Suppressor macrophage (primary cell): ENCODE measurements around the gene RGS19.

ENCODE experiments used
- DNase-seq, 4 experiments: peaks; one replicate each; pipeline ENCODE4 v3.0.0-alpha.2; 2020 to 2022

The RGS19 gene

GRCh38 chr20:64107736-64108457 lies 28.6 kb upstream of the RGS19 start:
- DNase-seq = peak; percentile 74 to 86 (median 78)

DNA sequence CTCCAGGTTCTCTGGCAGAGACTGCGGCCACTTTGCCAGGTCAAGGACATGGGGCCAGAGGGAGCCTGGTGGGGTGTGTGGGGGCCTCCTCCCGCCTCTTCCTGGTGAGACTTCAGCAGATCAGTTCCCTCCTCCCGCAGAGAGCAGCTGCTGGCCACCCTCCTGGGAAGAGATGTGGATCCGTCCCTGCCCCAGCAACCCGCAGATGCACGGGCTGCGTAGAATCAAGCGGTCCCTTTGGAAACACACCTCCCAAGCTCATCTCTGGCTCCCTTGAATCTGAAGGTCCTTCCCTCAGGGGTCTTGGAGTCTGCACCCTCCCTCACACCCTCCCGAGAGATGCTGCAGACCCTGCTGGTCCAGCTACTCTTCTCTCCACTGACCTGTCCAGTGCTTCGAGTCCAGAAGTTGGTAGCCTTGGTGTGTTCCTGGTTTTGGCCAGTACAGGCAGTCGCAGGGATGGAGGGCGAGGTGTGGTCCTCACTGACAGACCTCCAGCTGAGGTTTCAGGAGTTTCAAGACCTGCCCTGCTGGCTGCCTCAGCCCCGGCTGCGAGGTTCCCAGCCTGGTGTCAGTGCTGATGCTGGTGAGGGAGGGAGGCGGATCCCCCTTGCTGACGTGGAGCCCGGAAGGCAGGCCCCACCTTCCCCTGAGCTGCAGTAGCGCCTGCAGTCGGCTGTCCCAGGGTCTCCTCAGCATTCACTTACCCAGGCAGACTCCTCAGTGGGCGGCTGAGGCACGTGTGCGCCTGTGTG lies 27.8 kb upstream of the RGS19 start, which contains the start of gene NPBWR2:
Gene NPBWR2, minus strand, starts transcription at position 585 of the 755 bp plus-strand sequence. CDS start 734 bp downstream, outside the sequence.
- peak in 3 of 4 experiments; percentile 18 to 52 (median 26) for DNase-seq

DNA sequence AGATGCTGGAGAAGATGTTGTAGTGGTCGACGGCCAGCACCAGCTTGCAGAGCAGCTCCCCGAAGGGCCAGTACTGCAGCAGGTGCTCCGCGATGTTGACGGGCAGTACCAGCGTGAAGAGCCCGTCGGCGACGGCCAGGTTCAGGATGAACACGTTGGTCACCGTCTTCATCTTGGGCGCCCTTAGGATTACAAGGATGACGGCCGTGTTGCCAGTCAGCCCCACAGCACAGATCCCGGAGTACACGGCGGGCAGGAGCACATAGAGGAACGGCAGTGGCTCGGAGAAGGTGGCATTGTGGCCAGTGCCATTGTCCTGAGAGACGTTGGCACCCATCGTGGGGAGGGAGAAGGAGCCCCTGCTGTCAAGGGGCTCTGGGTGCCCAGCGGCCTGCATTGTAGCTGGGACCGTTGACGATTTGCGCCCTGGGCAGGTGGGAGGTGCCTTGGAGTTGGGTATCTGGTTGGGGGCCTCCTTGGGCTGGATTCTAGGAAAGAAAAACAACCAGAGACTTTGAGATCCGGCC lies 27.2 kb upstream of the RGS19 start:
- DNase-seq = no peak

GRCh38 chr20:64105846-64106434 lies 26.6 kb upstream of the RGS19 start:
- no peak for DNase-seq

GRCh38 chr20:64104667-64105451 lies 25.5 kb upstream of the RGS19 start:
- DNase-seq = no peak

- DNase-seq = no peak
These were observed 24.8 kb upstream of the RGS19 start for GRCh38 chr20:64103871-64104666.

GRCh38 chr20:64102647-64103354 lies 23.5 kb upstream of the RGS19 start:
- DNase-seq = no peak

- peak; percentile 52 to 83 (median 68) for DNase-seq
These were observed 22.7 kb upstream of the RGS19 start for GRCh38 chr20:64101731-64102621.

DNA sequence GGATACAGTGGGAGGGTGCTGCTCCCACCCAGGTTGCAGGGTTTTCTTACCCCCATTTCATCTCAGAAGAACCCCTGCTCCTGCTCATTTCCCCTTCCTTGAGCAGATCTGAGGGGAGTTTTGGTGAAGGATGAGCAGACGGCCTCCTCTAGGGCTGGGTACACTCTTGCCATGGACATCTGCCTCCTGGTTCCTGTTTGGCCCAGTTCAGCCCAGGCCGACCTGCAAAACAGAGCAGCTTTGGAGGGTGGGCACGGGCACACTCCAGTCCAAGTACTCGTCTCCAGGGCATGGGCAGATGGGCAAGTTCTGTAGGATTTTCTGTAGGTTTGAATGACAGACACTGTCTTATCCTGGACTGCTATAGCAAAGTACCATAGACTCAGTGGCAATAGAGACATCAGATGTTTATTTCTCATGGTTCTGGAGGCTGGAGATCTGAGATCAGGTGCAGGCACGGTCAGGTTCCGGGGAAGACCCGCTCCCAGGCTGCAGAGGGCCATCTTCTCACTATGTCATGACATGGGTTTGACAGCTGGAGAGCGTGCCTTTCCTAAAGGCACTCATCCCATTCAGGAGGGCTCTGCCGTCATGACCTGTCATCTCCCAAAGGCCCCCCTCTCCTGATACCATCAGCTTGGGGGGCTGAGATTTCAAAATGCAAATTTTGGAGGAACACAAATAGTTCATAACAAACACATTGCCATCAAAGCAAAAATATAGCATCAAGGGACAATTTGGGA lies 21.8 kb upstream of the RGS19 start:
- no peak for DNase-seq

GRCh38 chr20:64100566-64100888 lies 21.2 kb upstream of the RGS19 start:
- DNase-seq = no peak

GRCh38 chr20:64099880-64100565 lies 20.7 kb upstream of the RGS19 start:
- DNase-seq = no peak

DNA sequence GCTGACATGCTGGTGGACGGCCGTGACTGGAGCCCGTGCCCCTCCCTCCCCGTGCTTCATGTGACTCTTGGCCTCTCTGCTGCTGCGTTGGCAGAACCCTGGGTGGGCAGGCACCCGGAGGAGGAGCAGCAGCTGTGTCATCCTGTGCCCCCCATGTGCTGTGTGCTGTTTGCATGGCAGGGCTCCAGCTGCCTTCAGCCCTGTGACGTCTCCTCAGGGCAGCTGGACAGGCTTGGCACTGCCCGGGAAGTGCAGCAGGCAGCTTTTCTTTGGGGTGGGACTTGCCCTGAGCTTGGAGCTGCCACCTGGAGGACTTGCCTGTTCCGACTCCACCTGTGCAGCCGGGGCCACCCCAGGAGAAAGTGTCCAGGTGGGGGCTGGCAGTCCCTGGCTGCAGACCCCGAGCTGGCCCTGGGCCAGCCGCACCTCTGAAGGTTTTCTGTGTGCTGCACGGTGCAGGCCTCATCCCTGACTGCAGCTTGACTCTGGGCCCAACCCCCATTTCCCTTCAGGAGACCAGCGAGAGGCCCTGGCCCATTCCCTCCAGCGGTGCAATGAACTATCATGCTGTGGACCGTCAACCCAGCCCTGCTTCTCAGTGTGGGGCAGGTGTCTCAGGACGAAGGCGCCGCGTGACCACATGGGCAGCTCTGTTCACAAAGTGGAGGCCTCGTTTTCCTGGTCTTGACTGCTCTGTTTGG lies 19.9 kb upstream of the RGS19 start:
- DNase-seq = no peak

GRCh38 chr20:64098471-64099013 lies 19.2 kb upstream of the RGS19 start:
- DNase-seq = no peak

DNA sequence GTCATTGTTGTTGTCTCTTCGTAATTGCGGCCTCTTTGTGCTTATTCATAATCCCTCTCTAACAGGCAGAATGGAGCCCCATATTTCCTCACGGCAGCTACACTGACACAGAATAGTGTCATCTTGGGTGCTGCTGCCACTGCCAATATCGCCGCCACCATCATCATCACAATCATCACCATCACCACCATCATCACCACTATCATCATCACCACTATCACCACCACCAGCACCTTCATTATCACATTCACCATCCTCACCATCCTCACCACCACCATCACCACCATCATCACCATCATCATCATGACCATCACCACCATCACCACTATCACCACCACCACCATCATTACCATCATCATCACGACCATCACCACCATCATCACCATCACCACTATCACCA lies 17.2 kb upstream of the RGS19 start:
- no peak for DNase-seq

DNA sequence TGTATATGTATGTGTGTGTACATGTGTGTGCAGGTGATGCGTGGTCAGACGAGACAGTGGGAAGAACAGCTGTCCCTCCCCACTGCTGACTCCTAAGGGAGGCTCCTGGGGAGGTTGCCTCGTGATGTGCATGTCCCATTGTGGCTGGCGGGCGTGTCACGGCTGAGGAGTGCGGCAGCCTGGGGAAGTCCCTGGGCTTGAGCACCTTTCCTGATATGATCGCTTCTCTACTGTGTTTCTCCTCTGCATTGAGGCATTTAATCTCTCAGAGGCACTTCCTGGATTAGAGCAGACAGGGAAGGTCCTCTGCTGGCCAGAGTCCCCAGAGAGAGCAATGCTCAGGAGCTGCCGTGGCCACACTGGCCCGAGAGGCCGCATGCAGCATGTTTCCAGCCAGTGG lies 16.6 kb upstream of the RGS19 start:
- no peak for DNase-seq

DNA sequence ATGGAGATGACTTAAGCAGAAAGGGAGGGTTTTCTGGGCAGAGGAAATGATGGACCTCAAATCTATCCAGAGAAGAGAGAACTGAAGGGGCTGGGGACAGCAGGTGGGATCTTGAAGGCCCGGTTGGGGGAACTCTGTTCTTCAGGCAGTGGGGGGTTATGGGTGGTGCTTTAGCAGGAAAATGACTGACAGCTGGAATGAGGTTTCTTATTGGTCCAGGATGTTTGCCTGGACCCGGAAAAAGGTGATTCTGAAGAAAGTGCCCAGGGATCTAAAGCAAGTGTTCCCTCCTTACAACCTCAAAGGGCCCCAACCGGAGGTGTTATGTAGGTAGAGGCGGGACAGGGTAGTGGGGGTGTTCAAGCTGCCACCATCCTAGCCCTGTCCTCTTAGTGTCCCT lies 16.1 kb upstream of the RGS19 start:
- DNase-seq = no peak

DNA sequence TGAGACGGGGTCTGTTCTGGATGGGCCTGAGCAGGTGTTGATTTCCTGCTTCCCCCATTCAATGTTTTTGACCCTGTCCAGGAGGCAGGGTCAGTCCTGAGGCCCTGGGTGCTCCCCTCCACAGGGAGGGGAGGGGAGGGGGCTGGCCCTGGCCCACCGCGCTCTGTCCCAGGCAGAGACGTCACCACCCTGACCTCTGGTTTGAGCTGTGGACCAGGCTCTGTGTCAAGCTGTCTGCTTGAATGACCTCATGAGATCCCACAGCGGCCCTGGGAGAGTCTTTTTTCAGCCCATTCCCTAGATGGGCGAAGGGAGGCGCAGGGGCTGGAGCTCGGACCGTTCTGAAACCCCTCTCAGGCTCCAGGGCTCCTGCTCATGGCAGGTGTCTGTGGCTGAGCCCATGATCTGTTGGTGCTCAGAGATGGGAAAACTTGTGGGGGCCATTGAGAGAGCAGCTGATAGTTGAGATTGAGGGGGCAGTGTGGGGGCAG lies 13.7 kb upstream of the RGS19 start:
- no peak for DNase-seq
